DND-41 (cell line): ENCODE data around the gene BAX.

ENCODE experiments used
- CTCF ChIP-seq: IDR thresholded peaks from 2 replicates; pipeline ENCODE4 v1.5.1; 2012; ENCODE audit warnings: borderline replicate concordance, low read length, moderate library complexity, mild to moderate bottlenecking; ENCODE audit not compliant: poor library complexity, severe bottlenecking; ENCODE audit errors: extremely low read depth
- EZH2 ChIP-seq: IDR thresholded peaks from 3 replicates; pipeline ENCODE4 v1.6.1; 2012; ENCODE audit warnings: borderline replicate concordance, low read depth, mild to moderate bottlenecking, moderate library complexity, low read length, inconsistent platforms; ENCODE audit not compliant: severe bottlenecking

GRCh38 chr19:48991873-48992580 is 37.4 kb downstream of the BAX start:
- TF ChIP-seq CTCF (no peak), EZH2 (no peak)
